DMS153 treated with DMSO at 0.1 percent for 48 hours (cell line): ENCODE results near the gene LYSMD2.

Source experiments
- DNase-seq: peaks from one replicate; lab custom pipeline; 2025; ENCODE audit not compliant: unreplicated experiment; lab: John Stamatoyannopoulos, UW

The LYSMD2 gene

DNA sequence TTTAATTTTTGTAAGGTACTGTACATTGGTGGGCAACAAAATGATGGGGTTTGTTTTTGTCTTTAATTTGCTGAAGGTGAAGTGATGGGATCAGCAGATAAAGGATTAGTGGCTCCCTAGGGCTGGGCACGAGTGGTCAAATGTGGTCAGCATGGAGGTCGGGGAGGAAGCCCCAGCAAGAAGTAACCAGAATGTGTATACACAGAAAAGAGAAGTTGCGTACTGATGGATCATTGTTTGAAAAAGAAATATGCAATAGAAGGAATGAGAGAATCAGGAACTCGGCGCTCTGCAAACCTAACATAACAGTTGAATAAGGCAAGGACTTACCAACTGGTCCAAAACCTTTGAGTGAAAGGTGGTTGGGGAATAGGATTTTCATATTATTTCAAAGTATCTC lies 15.4 kb upstream of the LYSMD2 start:
- no peak for DNase-seq

DNA sequence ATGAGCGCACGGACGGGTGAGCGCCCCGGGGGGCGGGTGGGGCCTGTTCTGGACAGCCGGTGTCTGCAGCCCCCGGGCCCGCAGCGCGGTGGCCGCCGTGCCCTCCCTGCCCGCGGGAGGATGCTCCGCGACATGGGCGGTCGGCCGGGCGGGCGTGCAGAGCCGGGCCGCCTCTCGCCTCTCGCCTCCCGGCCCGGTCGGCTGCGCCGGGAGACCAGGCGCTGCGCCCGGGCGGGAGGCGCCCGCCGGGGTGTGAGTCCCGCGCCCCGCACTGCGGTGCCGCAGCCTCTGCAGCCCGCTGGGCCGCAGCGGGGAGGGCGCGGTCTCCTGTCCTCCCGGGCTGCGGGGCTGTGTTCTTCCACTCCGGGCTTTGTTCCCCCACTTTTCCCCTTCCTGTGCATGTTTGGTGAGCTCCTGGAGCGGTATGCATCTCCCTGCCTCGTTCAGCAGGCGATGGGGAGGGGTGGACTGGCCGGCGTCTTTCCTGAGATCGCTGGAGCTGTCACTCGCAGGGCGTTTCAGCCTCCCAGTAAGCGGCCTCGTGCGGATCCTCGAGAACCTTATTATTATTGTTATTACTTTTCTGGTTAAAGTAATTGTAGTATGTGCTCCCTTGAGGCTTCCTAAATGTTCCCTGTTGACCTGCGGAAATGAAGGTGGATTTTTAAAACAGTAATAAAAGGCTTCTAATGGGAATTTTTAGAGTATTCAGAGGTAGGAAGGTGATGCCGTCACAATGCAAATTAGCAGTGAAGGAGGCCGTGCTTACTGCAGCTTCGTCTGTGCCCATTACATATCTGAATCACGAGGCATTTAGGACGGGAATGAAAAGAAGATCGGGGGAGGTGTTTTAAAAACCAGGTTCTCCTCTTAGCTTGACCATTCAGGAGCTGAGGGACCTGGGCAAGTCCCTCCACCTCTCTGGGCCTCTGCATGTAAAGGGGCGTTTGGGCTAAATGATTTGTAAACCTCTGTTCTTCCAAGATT lies 14.5 kb upstream of the LYSMD2 start:
- DNase-seq: no peak

DNA sequence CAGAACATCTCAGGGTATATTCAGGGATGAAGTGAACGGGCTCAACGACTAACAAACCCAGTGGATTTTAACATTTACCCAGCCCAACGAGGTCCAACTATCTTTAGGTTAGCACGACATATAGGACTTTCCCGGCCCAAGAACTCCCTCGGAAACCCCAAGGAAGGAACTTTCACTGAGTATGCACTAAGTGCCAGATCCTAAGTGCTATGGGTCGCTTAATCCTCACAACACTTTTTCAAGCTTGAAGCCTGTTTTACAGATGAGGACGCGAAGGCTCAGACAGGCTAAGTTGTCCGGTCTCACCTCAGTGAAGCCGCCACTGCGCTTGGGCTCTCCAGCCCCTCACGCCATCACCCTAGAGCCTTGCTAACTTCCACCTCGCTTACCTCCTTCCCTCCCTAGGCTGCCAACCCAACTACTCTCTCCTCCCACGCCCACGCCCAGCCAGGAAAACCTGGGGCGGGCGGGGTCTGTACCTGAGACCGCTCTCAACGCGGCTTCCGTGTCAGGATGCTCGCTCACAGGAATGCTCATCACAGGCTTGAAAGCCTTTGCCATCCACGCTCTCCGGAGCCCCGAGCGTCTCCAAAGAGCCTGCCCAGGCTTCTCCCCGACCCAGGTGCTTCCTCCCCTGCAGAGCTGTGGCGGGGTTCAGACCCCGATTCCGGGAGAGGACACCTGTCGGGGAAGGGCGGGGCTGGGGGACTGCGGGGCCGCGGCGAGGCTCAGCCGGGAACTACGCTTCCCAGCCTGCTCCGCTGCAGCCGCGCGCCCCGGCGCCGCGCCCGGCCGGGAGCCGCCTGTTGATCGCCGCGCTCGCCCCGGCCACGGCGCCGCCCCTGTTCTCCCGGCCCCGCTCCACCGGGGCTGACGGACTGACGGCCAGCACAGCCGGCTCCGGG lies 13.6 kb upstream of the LYSMD2 start, which contains the start of gene TMOD2:
TMOD2 (plus strand) TSS at position 806 of the 905 bp plus-strand sequence. CDS start 14,845 bp downstream, outside the sequence.
- DNase-seq: peak; percentile 18

DNA sequence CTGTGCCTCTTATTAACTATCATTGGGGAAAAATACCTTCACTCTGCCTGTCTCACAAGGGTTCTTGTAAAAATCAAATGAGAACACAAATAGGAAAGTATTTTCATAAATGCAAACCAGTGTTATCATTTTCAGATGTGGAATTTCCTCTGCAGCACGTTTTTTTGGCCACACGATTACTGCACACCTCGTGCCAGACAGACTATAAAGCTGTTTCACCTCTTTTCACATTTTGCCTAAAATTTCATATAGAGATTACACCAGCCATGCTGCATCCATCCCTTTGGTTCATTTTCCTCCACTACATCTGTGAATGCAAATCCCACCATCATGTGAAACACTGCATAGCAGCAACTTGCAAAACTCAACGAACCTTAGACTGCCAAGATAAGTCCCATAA lies 12.7 kb upstream of the LYSMD2 start:
- DNase-seq: no peak

DNA sequence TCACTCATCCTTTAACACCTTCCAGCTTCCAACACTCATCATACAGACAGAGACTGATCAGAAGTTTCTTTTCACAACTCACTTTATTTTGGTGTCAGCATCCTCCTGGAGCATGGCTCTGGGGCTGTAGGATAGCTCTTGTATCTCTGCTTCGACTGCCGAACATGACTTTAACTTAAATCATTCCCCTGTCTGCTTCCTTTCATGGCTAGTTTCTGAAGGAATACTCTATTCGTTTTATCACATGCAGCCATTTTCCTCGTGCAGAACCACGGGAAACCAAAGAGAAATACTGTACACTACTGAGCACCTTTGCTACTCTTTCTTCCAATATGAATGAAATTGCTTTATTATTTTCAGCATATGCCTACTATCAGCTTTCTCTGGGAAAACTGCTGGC lies 11.9 kb upstream of the LYSMD2 start:
- DNase-seq: no peak

DNA sequence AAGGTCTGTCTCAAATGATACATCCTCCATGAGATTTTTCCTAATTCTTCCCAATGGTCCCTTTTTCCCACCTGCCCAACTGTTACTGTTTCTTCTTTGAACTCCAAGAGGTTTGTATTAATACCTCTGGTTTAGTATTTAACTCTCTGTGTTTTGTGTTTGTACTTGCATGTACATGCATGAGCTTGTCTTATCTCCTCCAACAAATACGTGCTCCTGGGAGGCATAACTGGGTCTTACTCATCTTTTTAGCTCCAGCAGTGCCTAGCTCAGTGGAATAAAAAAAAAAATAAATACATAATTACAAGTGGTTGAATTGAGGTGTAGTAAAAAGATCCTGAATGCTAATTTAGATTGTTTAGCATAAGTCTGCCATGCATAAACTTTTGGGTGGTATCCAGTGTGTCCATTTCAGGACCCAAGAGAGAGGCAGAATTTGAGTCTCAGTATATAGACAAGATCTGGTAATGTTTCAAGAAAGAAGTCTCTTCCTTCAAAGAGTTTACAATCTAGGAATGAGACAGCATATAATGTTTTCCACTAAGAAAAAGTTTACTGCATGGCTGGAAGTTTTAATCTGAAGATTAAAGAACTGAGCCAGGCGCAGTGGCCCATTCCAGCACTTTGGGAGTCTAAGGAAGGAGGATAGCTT lies 1.7 kb upstream of the LYSMD2 start:
- DNase-seq: no peak

DNA sequence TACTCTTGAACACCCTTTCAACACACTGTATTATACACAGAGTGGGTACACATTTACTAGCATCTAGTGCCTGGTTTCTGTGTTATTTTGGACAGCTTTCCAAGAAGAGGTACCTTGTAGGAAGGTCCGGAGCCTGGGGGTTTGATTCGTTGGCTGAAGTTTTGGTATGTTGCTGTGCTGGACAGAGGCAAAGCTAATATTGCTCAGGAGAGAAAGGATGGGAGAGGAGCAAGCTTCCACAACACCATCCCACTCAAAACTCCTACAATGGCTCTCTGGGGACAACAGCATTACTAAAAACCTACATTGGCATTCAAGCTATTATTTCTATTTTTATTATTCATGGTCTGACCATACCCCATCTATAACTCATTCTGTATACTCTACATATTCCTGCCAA lies 1.1 kb upstream of the LYSMD2 start:
- no peak for DNase-seq

DNA sequence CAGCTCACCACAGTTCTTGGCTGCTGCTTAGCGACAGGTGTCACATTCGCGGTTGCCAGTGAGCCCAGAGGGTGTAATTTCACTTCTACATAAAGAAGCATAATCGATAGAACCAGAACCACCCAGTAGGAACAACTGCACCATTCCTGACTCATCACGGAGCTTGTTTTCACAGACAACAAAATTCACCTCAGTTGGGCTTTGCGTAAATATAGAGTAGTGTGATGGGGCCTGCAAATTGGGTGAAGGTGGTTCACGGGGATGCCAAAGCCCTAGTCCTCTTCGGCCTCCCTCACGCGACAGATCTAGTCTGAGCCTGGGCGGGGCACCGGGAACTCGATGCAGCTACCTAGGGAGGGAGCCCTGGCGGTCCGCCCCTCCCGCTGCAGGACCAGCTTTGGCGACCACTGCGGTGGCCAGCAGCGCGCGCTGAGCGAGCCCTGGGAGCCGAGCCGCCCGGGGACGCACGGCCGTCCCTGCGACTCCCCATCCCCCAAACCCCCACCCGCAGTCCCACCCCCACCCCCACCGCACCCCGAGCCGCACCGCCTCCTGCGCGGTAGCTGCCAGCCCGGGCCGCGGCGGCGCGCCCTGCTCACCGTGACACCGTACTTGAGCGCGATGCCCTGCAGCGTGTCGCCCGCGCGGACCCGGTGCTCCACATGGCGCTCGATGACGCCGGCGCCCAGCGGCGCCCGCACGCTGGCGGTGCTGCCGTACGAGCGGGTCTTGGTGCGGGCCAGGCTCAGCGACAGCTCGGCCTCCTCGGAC lies 519 bp downstream of the LYSMD2 start:
- DNase-seq: no peak

DNA sequence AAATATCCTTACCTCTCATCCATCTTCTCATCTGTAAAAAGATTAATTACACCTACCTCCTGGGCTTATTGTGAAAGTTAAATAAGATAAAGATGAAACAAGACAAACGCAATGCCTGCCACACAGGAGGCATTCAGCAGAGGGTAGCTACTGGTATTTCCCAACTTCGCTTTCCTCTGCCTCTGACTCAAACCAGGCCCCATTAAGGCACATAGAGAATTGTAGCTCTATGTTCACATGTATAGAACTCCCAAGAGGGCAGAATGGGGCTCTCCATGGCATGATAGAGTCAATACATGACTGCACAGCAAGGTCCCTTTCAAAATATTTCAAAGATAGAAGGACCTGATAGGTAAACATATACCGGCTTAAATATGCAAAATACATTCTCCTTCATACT lies 1.4 kb downstream of the LYSMD2 start:
- DNase-seq: no peak

DNA sequence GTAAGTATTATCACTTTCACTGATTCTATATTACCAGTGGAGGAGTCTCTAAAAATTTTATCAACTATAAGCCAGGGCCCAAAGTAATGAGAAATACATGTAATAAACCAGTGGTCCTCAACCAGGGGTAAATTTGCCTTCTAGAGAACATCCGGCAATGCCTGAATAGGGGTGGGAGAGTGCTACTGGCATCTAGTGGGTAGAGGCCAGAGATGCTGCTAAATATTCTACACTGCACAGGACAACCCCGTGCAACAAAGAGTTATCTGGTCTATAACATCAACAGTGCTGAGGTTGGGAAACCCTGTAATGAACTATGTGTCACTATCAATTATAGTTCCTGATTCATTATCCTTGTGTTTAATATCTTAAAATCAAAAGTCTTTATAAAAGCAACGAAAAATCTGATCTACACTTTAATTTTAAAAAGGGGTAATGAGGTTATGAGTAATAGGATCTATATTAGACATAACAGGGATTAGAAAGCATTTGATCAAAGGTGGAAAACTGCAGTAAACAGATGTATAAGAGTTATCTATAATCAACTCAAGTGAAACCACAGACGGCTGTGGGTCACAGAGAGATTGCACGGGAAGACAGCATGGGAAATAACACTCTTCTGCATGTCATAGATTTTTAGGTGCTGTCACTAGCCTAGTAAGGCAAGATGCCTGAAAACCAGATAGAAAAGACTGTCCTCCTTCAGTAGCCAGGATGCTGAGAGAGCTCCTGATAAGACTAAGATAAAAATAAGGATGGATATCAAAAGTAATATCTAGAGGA lies 2.0 kb downstream of the LYSMD2 start:
- no peak for DNase-seq

DNA sequence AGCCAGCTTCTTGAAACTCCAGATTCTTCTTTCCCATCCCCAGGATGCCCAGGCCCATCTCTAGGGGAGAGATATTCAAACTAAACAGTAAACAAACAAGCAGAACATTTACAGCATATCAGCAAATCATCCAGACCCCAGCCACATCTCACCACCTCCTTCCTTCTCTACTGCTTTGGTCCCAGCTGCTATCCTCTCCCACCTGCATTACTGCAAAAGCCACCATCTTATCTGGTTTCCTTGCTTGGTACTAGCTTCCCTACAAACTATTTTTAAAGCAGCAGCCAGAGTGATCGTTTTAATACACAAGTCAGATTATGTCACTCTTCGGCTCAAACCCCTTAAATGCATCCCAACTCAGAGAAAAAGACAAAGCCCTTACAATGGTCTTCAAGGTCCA lies 4.8 kb downstream of the LYSMD2 start:
- no peak for DNase-seq

DNA sequence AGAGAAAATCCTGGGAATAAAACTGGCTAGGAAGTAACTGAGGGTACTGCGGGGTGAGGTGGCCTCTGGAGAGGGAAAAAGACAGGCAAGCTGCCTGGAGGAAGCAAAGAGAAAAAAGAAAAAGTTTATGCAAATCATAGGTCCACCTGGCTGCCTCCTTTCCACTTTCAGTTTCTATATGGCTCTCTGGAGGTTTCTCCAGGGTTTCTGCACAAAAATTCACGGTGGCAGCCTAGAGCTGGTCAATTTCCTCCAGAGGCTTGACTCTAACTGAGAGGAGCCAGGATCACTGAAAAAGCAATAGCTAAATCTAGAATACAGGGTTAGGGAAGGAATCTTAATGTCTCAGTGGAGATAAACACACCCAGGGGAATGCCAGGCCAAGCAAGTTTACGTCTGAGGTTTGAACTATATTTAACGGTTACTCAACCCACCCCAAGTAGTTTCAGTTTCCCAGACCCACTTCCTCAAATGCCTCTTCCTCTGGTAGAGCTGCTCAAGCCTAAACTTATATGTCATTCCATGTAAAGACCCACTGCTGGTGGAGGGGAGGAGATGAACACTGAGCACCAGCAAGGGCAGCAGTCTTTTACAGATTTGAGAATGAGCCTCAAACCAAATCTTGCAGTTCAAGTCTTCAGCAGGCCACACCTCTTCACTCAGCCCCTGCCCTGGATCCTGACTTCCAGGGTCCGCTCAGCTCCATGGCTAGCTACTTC lies 5.7 kb downstream of the LYSMD2 start:
- DNase-seq: no peak

DNA sequence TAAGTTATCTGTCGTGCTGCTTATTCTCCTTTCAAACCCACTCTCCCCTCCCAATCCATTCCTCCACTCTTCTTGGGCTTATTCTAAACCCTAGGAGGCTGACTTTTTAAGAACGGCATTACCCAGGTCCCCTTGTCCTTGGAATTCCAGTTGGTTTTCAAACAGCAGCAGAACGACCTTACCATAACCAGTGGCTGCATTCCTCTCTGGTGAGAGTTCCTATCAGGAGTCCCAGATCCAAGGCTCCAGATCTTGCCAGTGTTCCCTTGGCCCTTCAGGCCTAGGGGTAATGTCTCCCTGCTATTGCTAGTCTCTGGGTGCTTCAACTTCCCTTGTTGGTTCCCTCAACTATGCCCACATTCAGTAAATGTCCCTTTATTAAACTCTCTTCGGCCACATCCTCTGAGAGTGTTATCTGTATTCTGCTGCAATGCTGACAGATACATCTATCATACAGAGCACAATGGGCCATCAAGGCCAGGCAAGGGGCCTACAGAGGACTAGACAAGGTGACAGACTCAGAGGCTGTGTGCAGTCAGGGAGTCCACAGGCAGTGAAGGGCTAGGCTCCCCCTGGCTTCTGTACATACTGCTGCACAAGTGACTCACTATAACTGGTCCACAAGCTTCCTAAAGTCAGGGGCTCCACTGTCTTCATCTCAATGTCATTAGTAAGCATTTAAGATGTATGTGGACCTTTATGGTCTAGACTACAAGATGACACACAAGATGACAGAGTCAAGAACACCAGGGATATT lies 10.1 kb downstream of the LYSMD2 start:
- no peak for DNase-seq

DNA sequence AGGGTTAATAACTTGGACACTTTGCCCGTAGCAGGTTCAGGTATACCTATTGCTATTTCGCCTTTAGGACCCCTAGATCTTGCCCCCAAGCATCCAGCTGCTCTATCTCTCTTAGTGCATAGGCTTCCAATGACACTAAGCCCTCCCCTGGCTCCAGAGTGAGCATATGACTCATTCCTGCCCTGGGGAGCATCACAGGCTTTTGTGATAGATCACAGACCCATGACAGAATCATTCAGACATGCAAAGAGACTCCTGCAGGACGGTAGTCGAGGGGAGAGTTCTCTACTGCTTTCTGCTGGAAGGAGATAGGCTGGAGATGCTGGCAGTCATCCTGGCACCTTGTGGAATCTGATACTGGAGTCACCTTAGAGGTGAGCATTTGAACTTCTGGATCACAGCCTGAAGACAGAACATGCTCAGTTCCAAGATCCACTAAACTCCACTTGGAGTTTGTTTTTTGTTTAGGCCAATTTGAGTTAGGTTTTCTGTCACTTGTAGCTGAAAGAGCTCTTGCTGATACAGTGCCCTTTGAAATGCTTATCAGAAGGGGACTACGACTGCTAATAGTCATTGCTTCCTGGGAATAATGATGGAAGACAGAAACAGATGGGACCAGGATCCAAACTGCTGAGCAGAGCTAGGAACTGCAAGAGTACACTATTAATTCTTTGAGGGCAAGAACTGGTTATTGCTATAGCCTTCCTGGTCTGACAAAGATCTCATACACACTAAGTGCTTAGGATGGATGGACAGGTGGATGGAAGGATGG lies 11.0 kb downstream of the LYSMD2 start:
- no peak for DNase-seq

DNA sequence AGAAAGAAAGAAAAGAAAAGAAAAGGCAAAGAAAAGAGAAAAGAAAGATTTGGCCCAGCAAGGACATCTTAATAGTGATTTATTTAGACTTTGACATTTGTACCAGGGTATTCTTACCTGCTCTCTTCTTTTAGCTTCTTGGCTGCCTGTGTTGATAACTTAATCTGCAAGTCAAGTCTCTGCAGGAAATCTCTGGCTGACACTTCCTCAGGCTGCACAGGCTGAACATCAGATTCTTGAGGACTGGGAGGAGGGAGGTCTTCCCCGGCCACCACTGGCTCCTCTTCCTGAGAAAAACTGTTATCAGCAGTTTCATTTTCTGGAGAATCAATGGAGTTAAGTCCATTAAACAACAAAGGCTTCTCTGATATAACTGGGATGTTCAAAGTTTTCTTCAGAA lies 12.8 kb downstream of the LYSMD2 start:
- DNase-seq: no peak

DNA sequence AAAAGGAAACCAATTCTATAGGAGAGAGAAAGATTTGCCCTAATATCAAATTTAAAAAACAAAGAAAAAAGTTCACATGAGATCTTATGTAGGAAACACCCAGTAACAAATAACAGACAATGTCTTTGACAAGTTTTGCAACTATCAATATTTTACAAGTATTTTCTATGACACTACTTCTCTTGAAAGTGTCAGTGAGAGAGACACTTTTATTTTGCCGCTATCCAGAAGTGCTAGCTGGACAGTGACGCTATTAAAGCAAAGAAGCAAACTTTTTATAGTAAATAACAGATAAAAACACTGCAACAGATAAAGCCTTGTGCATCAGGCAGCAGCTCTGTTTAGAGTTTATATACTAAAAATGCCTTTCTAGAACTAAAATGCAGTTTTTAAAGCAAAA lies 13.3 kb downstream of the LYSMD2 start:
- no peak for DNase-seq

DNA sequence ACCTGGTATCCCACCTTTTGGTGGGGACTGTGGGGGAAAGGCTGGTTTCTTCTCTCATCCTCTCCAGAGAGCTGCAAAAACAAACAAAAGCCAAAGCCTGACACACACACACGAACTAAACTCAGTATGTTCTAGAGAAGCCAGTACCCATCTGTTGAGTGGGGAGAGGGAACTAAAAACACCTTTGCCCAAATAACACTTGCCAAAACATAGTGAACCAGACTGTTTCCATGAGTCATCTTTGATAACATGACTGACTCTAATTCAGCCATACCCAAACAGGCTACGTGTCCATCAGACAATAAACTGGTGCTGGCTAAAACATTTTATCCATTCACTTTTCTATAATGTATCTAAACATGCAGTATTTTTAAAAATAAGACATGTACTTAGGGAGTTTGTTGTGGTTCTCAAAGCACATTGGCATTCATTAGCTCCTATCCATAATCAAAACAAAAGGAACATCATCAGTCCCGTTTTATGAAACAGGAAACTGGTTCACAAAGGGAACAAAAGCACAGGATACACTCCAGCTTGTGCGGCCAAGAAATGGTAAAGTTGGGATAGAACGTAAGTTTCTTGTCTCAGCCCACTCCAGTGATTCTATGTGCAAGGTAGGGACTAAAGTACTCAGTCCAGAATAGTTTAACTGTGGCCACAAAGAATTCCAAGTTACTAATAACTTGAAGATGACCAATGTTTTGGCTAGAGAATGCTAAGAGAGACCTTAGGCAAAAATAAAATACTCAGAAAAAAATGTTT lies 16.1 kb downstream of the LYSMD2 start:
- DNase-seq: no peak
